Tibial artery (tissue), 4 donors: ENCODE measurements around the gene KIF26B.

ENCODE experiments used
- DNase-seq, 2 donors: peaks; one replicate each; pipeline ENCODE4 v3.0.0-alpha.2; 2019
- H3K27ac ChIP-seq, 2 donors: fragments of 200-600 bp; sonication (generic) in 1 of 2; 1 replicate in 1 of 2; 2 replicates in 1 of 2; pipeline ENCODE4 v1.5.1; 2018 to 2019; ENCODE audit warnings: mild to moderate bottlenecking in 1 of 2
- H3K27me3 ChIP-seq, 2 donors: fragments of 200-600 bp; sonication (generic) in 1 of 2; one replicate each; pipeline versions ENCODE4 v1.5.1 to v1.6.0; 2016 to 2019
- H3K36me3 ChIP-seq, 3 donors: fragments of 200-600 bp; sonication (generic) in 2 of 3; one replicate each; pipeline ENCODE4 v1.5.1; 2016 to 2019; ENCODE audit warnings: mild to moderate bottlenecking in 2 of 3
- H3K4me1 ChIP-seq, 4 donors: fragments of 200-600 bp; sonication (generic) in 2 of 4; 1 replicate in 3 of 4; 2 replicates in 1 of 4; pipeline ENCODE4 v1.5.1; 2016 to 2019
- H3K4me3 ChIP-seq, 2 donors: fragments of 200-600 bp; sonication (generic) in 1 of 2; 1 replicate in 1 of 2; 2 replicates in 1 of 2; pipeline ENCODE4 v1.5.1; 2018 to 2019; ENCODE audit warnings: mild to moderate bottlenecking in 2 of 2
- H3K9me3 ChIP-seq, 3 donors: fragments of 200-600 bp; sonication (generic) in 1 of 3; one replicate each; pipeline ENCODE4 v1.5.1; 2016 to 2019
- intact Hi-C: fragments of 100-400 bp; cut with DNase I; formaldehyde crosslinking; loops from one replicate; pipeline ENCODE4 v1.15.0; 2023; ENCODE audit warnings: low total_unique reads
- TF ChIP-seq, protein P1 (sequence below), 2 experiments: fragments of 200-600 bp in 1 of 2; fragments of 450-650 bp in 1 of 2; IDR thresholded peaks; one replicate each; pipeline ENCODE4 v1.5.1; 2017 to 2019; ENCODE audit warnings: antibody characterized with exemption in 2 of 2, mild to moderate bottlenecking in 1 of 2, moderate library complexity in 1 of 2

Gene KIF26B

DNA sequence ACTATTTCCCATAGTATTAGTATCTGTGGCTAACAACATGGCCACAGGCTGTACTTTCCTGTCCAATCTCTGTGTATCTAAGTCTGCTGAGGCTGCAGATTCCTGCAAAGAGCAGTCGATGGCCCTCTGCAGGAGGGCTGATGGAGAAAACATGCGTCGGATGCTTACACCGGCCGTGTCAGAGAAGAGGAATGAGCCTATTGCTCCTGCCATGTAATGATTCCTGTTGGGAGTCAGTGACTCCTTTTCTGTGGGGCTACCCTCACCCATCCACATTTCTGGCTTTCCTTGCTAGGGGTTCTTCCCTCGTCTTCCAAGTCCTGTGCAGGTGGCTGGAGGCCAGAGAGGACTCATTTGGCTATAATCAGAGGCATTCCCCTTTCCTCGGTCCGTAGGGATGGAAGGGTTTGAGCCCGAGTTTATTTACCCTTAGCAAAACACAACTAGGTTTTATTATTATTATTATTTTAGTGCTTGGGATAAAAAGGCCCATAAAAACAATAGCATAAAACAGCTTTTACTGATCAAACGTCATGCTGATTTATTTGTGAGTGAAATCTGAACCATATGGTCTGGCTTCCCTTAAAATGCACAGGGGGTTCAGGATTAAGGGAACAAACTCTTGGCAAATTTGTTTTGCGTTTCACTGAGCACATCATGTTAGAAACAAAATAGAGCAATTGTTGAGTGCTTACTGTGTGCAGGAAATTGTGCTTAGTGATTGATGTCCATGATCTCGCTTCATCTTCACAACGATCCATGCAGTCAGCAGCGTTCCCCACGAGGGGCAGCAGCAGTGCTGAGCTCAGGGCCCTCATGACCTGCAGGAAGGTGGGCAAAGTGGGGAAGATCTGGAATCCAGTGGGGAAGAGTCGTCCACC lies 70.8 kb downstream of the KIF26B start:
- Histone ChIP-seq H3K4me3 (no peak overlapping the region), H3K27me3 (no peaks in the 10 kb centered on the region), H3K9me3 (no peaks in the 10 kb centered on the region), H3K4me1 (no peaks in the 10 kb centered on the region), H3K36me3 (no peaks in the 10 kb centered on the region), H3K27ac (no peak overlapping the region)
- intact Hi-C loops = no loop called here
- no peak for DNase-seq
- TF ChIP-seq, protein P1, sequence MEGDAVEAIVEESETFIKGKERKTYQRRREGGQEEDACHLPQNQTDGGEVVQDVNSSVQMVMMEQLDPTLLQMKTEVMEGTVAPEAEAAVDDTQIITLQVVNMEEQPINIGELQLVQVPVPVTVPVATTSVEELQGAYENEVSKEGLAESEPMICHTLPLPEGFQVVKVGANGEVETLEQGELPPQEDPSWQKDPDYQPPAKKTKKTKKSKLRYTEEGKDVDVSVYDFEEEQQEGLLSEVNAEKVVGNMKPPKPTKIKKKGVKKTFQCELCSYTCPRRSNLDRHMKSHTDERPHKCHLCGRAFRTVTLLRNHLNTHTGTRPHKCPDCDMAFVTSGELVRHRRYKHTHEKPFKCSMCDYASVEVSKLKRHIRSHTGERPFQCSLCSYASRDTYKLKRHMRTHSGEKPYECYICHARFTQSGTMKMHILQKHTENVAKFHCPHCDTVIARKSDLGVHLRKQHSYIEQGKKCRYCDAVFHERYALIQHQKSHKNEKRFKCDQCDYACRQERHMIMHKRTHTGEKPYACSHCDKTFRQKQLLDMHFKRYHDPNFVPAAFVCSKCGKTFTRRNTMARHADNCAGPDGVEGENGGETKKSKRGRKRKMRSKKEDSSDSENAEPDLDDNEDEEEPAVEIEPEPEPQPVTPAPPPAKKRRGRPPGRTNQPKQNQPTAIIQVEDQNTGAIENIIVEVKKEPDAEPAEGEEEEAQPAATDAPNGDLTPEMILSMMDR (IDR thresholded peaks at IDR 0.05) = no peak

DNA sequence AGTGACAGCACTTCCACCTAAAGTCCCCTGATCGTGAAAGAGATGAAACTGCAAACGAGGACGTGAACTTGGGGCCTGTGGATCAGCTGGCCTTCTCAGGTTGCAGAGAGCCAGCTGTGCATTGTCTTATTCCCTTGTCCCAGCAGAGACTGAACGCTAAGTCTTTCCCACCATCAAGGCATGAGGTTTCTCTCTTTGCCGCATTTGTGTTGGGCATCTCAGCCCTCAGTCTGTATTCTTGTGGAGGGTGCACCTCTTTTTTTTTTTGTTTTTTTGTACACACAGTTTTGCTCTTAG lies 71.4 kb downstream of the KIF26B start:
- no peak for DNase-seq
- Histone ChIP-seq H3K27me3 (no peaks in the 10 kb centered on the region), H3K36me3 (no peaks in the 10 kb centered on the region), H3K4me3 (no peak overlapping the region), H3K27ac (no peak overlapping the region), H3K4me1 (no peaks in the 10 kb centered on the region), H3K9me3 (no peaks in the 10 kb centered on the region)
- TF ChIP-seq, protein P1 (IDR thresholded peaks at IDR 0.05) = no peak
- intact Hi-C loops = no loop called here

DNA sequence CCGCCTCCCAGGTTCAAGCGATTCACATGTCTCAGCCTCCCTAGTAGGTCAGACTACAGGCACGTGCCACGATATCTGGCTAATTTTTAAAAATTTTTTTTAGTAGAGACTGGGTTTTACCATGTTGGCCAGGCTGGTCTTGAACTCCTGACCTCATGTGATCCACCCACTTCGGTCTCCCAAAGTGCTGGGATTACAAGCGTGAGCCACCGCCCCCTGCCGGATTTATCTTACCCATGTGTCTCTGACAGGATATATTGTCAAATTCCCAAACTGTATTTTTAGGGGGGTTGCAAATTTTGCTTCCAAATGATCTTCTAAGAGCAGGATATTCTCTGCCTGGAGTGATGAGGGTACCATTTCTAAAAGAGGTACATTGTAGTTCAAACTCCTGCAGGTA lies 74.3 kb downstream of the KIF26B start:
- intact Hi-C loops = no loop called here
- Histone ChIP-seq H3K9me3 (no peaks in the 10 kb centered on the region), H3K27ac (no peak overlapping the region), H3K27me3 (no peaks in the 10 kb centered on the region), H3K4me1 (no peaks in the 10 kb centered on the region), H3K4me3 (no peak overlapping the region), H3K36me3 (no peaks in the 10 kb centered on the region)
- no peak for DNase-seq
- TF ChIP-seq, protein P1 (IDR thresholded peaks at IDR 0.05) = no peak

DNA sequence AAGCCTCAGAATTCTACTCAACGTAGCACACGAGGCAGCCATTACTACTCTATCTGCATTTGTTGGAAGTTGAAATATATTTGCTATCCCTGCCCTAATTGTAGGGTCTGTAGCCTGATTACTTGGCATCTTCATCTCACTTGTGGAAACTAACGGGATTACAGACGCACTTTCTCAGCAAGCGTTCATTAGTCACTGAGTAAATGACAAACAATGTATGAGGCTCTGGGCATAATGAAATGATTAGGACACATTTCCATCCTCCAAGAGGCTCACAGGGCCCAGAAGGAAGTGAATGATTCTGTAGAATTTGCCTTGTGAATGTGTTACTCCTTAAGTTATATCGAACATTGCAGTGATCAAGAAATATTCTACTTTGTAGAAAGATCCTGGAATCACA lies 78.1 kb downstream of the KIF26B start:
- Histone ChIP-seq H3K27ac (no peak overlapping the region), H3K4me3 (no peak overlapping the region), H3K9me3 (no peaks in the 10 kb centered on the region), H3K4me1 (no peaks in the 10 kb centered on the region), H3K36me3 (no peaks in the 10 kb centered on the region), H3K27me3 (no peaks in the 10 kb centered on the region)
- intact Hi-C loops = no loop called here
- no peak for DNase-seq
- TF ChIP-seq, protein P1 (IDR thresholded peaks at IDR 0.05) = no peak

DNA sequence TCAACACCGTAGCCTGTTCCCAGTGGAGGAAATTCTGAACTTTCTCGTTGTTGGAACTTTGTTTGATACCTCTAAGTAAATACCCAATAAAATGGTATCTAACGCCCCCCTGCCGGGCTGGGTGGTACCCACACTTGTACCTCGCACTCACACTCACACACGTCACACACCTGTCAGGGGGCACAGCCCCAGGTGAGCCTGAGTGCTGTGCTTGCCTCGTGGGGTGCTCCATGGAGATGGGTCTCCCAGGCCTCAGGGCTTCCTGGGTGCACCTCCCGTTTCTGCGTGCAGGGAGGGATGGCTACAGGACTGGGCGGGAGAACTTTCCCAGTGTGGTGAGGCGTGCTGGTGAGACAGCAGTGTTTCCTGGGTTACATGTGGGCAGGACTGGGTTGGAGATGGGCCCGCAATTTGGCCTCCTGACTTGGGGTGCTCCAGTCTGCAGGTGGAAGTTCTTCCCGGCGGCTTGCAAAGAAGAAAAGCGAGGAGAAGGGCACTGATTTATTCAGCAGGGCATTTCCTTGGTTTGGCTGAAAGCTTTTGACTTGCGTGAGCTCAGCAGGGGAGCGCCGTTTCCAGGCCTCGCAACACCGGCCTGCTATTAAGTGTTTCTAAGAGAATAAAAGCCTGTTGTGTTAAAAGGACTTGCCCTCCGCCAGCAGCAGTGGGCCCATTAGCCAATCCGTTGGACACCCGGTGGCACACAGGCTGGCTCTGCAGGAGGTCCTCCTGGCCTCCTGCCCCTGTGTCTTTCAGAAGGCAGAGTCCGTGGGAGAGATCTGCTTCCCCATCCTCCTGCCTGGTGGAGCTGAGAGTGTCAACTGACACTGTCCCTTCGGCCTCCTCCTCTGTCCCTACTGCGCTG lies 79.7 kb downstream of the KIF26B start:
- TF ChIP-seq, protein P1 (IDR thresholded peaks at IDR 0.05) = no peak
- H3K9me3 ChIP-seq = no peaks in the 10 kb centered on the region
- H3K4me3 ChIP-seq = no peak overlapping the region
- intact Hi-C loops = no loop called here
- H3K27ac ChIP-seq = no peak overlapping the region
- H3K36me3 ChIP-seq = no peaks in the 10 kb centered on the region
- DNase-seq = no peak
- peaks cover 0 to under 1% of the 10 kb centered on the region in 2 donors for H3K27me3 ChIP-seq
- H3K4me1 ChIP-seq = no peaks in the 10 kb centered on the region
